HepG2 (cell line): ENCODE measurements around the gene HOXD8. TPM values are rescaled to one million over a fixed set of nuclear protein-coding genes. Genes with fewer than 3 reads are reported as not detected.

Experiments used
- ATAC-seq: fragments of 200-7000 bp; cut with Tn5 transposase; 3 replicates; pipeline ENCODE4 v1.9.1; 2020; ENCODE audit warnings: mild to moderate bottlenecking, moderate library complexity
- BruUV-seq: library from RNA; stranded (reverse); fragments of 400-500 nt; replicated peaks from 2 replicates; lab custom pipeline; 2021; lab: Mats Ljungman, UMichigan
- CTCF ChIA-PET: fragments of 300-600 bp; formaldehyde crosslinking; extraction: SDS; loops from one replicate; lab custom pipeline; 2021; ENCODE audit warnings: low total read pairs, inconsistent platforms, low intra/inter-chr PET ratio; lab: Yijun Ruan, JAX
- POLR2A ChIA-PET: fragments of 350-600 bp; sonication (Branson Sonifier 250); formaldehyde crosslinking; loops from one replicate; lab custom pipeline; 2020; ENCODE audit warnings: antibody characterized with exemption, inconsistent platforms; lab: Yijun Ruan, JAX
- DNase-seq: peaks from one replicate; pipeline ENCODE4 v3.0.0-alpha.2; 2015; ENCODE audit warnings: low spot score
- FAIRE-seq: peaks from 3 replicates; lab custom pipeline; 2011; peaks lifted over from hg19 to GRCh38; lab: Jason Lieb, UNC
- H2AFZ ChIP-seq: one replicate; pipeline ENCODE4 v1.6.1; 2011; ENCODE audit warnings: low read length, inconsistent platforms
- H3K27ac ChIP-seq: fragments of 300-600 bp; 3 replicates; pipeline ENCODE4 v1.8.0; 2011; ENCODE audit warnings: mixed run types, mild to moderate bottlenecking, mixed read lengths, low read length, inconsistent platforms; ENCODE audit not compliant: insufficient read depth; ENCODE audit errors: extremely low read length
- H3K27me3 ChIP-seq, 2 experiments: fragments of 200-600 bp in 1 of 2; 2 replicates in 1 of 2; 3 replicates in 1 of 2; pipeline versions ENCODE4 v1.6.0 to v1.8.0; 2011; ENCODE audit warnings: low read length in 2 of 2, mild to moderate bottlenecking in 2 of 2, moderate library complexity in 2 of 2, inconsistent platforms in 1 of 2; ENCODE audit not compliant: insufficient read depth in 2 of 2, control insufficient read depth in 1 of 2
- H3K36me3 ChIP-seq, 2 experiments: fragments of 200-600 bp in 1 of 2; replicated peaks in 1 of 2; 2 replicates in 1 of 2; 3 replicates in 1 of 2; pipeline versions ENCODE4 v1.5.1 to v1.8.0; 2011; ENCODE audit warnings: low read length in 2 of 2, inconsistent platforms in 1 of 2; ENCODE audit not compliant: insufficient read depth in 2 of 2, control insufficient read depth in 1 of 2
- H3K4me1 ChIP-seq: 2 replicates; pipeline ENCODE4 v1.5.1; 2012; ENCODE audit warnings: low read length, inconsistent platforms; ENCODE audit not compliant: insufficient read depth
- H3K4me2 ChIP-seq: 2 replicates; pipeline ENCODE4 v1.6.0; 2011; ENCODE audit warnings: low read depth, low read length, inconsistent platforms
- H3K4me3 ChIP-seq, 3 experiments: fragments of 200-600 bp in 1 of 3; sonication (generic), shearing (Covaris generic) in 1 of 3; replicated peaks in 1 of 3; 2 replicates each; pipeline ENCODE4 v1.5.1; 2011 to 2016; ENCODE audit warnings: low read length in 3 of 3, inconsistent platforms in 2 of 3, low read depth in 2 of 3, mild to moderate bottlenecking in 2 of 3, control low read depth in 1 of 3, mixed read lengths in 1 of 3; ENCODE audit not compliant: insufficient read depth in 1 of 3
- H3K79me2 ChIP-seq: one replicate; pipeline ENCODE4 v1.6.1; 2011; ENCODE audit warnings: low read length, inconsistent platforms; ENCODE audit not compliant: insufficient read depth
- H3K9ac ChIP-seq: 2 replicates; pipeline ENCODE4 v1.6.0; 2011; ENCODE audit warnings: mild to moderate bottlenecking, low read depth, low read length, inconsistent platforms; ENCODE audit not compliant: insufficient read depth
- H3K9me3 ChIP-seq: 2 replicates; pipeline ENCODE4 v1.5.1; 2012; ENCODE audit warnings: mild to moderate bottlenecking, low read length
- H4K20me1 ChIP-seq: 2 replicates; pipeline ENCODE4 v1.6.0; 2011; ENCODE audit warnings: inconsistent platforms, mild to moderate bottlenecking, low read length, moderate library complexity; ENCODE audit not compliant: insufficient read depth
- BCL3 ChIP-seq: sonication (generic); formaldehyde crosslinking; IDR thresholded peaks from 2 replicates; pipeline ENCODE4 v1.5.1; 2020; ENCODE audit warnings: mild to moderate bottlenecking, missing genetic modification reagents, moderate library complexity
- NFAT5 ChIP-seq: sonication (generic); formaldehyde crosslinking; IDR thresholded peaks from 2 replicates; pipeline ENCODE4 v1.4.0; 2020; ENCODE audit warnings: missing genetic modification reagents
- PRDM15 ChIP-seq: sonication (generic); formaldehyde crosslinking; IDR thresholded peaks from 2 replicates; pipeline ENCODE4 v1.4.0; 2020; ENCODE audit warnings: missing genetic modification reagents
- RNF2 ChIP-seq: fragments of 450-650 bp; conservative IDR thresholded peaks from 2 replicates; pipeline ENCODE4 v1.6.1; 2016; ENCODE audit warnings: low read depth
- TEAD2 ChIP-seq: sonication (generic); formaldehyde crosslinking; IDR thresholded peaks from 2 replicates; pipeline ENCODE4 v1.9.0; 2021; ENCODE audit warnings: missing genetic modification reagents
- ZNF678 ChIP-seq: sonication (generic); formaldehyde crosslinking; IDR thresholded peaks from 2 replicates; pipeline ENCODE4 v1.4.0; 2020; ENCODE audit warnings: mild to moderate bottlenecking, missing genetic modification reagents
- WGBS: methylation state at CpG from one replicate; pipeline ENCODE4 v1.1.6; 2017; ENCODE audit warnings: low lambda C conversion rate; 5-methylcytosine and 5-hydroxymethylcytosine counted together
- in situ Hi-C: cut with HindIII; loops from 2 replicates; pipeline ENCODE4 v1.10.0; 2017; ENCODE audit warnings: low pct_unique_long_range_greater_than_20kb; ENCODE audit not compliant: extremely low pct_ligation_motif_present
- intact Hi-C: fragments of 100-400 bp; cut with micrococcal nuclease; formaldehyde crosslinking; loops from one replicate; pipeline ENCODE4 v1.10.0; 2022; ENCODE audit not compliant: unreplicated experiment
- polyA plus RNA-seq, 8 experiments: library from polyadenylated mRNA; depleted of rRNA in 3 of 8; stranded (reverse) in 7 of 8; unstranded in 1 of 8; fragments of >200 nt; fragmentation: Illumina TruSeq in 4 of 8; extraction: Trizol in 4 of 8; gene quantifications; 2 replicates each; pipeline versions ENCODE4 v1.2.1 to v1.2.3, GENCODE V29; 2011 to 2016; ENCODE audit warnings: low read depth in 4 of 8, missing spikeins in 1 of 8, mixed read lengths in 1 of 8; ENCODE audit not compliant: insufficient read depth in 1 of 8
- total RNA-seq, 5 experiments: library from RNA; depleted of rRNA; stranded (reverse); fragments of >200 nt; fragmentation: Illumina TruSeq; extraction: Trizol; gene quantifications; 2 replicates each; pipeline ENCODE4 v1.2.3, GENCODE V29; 2016; ENCODE audit warnings: low read depth in 1 of 5
- TF ChIP-seq, protein P1 (sequence below): sonication (generic); formaldehyde crosslinking; IDR thresholded peaks from 2 replicates; pipeline ENCODE4 v1.4.0; 2020; ENCODE audit warnings: mild to moderate bottlenecking, missing genetic modification reagents

Gene HOXD8
- total and polyA plus RNA-seq, 2 of the 13 experiments (the other 11 are each of a cell fraction or from before 2014, with no cell fraction given) = not detected

GRCh38 chr2:176147210-176147799, 17.8 kb downstream of the HOXD8 start:
- ChIA-PET POLR2A (no interaction called here), CTCF (no interaction called here)
- FAIRE-seq = no peak
- ATAC-seq = no peak
- no TSS peak for BruUV-seq
- no peak overlapping the region for H2AFZ ChIP-seq
- no peaks in the 10 kb centered on the region for H3K36me3 ChIP-seq
- intact Hi-C loops (no loop called here), in situ Hi-C loops (no loop called here)
- no peak for DNase-seq
- H3K27me3 ChIP-seq = peaks cover 19 to 93% of the 10 kb centered on the region in 2 experiments
- no peak overlapping the region for H3K27ac ChIP-seq
- no peak overlapping the region for H3K4me3 ChIP-seq
- peaks cover 21% of the 10 kb centered on the region for H3K4me1 ChIP-seq
- no peak overlapping the region for H3K9ac ChIP-seq
- no peak overlapping the region for H3K4me2 ChIP-seq
- WGBS = 63% methylated on average over 32 of the region's 32 CpGs
- no peaks in the 10 kb centered on the region for H3K79me2 ChIP-seq
- H4K20me1 ChIP-seq = no peaks in the 10 kb centered on the region
- no peaks in the 10 kb centered on the region for H3K9me3 ChIP-seq
- no peak for TF ChIP-seq RNF2
- no peak for TF ChIP-seq NFAT5 (CRISPR knock-in tag)
- no peak for TF ChIP-seq PRDM15 (CRISPR knock-in tag)
- TF ChIP-seq TEAD2 = no peak
- TF ChIP-seq ZNF678 = no peak
- TF ChIP-seq BCL3 (CRISPR knock-in tag) = no peak
- TF ChIP-seq, protein P1, sequence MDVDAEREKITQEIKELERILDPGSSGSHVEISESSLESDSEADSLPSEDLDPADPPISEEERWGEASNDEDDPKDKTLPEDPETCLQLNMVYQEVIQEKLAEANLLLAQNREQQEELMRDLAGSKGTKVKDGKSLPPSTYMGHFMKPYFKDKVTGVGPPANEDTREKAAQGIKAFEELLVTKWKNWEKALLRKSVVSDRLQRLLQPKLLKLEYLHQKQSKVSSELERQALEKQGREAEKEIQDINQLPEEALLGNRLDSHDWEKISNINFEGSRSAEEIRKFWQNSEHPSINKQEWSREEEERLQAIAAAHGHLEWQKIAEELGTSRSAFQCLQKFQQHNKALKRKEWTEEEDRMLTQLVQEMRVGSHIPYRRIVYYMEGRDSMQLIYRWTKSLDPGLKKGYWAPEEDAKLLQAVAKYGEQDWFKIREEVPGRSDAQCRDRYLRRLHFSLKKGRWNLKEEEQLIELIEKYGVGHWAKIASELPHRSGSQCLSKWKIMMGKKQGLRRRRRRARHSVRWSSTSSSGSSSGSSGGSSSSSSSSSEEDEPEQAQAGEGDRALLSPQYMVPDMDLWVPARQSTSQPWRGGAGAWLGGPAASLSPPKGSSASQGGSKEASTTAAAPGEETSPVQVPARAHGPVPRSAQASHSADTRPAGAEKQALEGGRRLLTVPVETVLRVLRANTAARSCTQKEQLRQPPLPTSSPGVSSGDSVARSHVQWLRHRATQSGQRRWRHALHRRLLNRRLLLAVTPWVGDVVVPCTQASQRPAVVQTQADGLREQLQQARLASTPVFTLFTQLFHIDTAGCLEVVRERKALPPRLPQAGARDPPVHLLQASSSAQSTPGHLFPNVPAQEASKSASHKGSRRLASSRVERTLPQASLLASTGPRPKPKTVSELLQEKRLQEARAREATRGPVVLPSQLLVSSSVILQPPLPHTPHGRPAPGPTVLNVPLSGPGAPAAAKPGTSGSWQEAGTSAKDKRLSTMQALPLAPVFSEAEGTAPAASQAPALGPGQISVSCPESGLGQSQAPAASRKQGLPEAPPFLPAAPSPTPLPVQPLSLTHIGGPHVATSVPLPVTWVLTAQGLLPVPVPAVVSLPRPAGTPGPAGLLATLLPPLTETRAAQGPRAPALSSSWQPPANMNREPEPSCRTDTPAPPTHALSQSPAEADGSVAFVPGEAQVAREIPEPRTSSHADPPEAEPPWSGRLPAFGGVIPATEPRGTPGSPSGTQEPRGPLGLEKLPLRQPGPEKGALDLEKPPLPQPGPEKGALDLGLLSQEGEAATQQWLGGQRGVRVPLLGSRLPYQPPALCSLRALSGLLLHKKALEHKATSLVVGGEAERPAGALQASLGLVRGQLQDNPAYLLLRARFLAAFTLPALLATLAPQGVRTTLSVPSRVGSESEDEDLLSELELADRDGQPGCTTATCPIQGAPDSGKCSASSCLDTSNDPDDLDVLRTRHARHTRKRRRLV = no peak
